ENCODE data around the gene ARMC10.

ARMC10 gene

DNA sequence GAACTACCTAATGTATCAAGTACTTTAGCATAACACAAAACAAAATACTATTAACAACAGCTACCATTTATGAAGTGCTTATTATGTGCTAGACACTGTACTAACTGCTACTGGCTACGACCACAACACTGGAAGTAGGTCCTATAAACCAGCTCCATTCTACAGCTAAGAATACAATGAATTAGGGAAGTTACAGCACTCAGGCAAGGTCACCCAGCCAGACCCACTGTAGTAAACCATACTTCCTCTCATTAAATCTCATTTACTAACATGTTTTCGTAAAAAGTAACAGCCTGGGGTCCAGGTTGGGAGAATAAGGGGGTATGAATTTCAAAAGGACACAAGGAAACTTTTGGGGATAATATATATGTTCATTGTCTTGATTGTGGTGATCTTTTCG, 48.6 kb downstream of the ARMC10 start:
- Histone ChIP-seq H3K36me3 (replicated peaks) (no peaks in the 10 kb centered on the region), H3K27ac (no peak overlapping the region), H3K4me3 (ENCODE audit: low read depth, low read length) (no peak overlapping the region), H3K27me3 (replicated peaks) (no peaks in the 10 kb centered on the region)
- no peak for DNase-seq
- in situ Hi-C loops (cut with HindIII; ENCODE audit: low pct_ligation_motif_present, low sequenced_read_pairs): no loop called here
- TF ChIP-seq, protein P1, sequence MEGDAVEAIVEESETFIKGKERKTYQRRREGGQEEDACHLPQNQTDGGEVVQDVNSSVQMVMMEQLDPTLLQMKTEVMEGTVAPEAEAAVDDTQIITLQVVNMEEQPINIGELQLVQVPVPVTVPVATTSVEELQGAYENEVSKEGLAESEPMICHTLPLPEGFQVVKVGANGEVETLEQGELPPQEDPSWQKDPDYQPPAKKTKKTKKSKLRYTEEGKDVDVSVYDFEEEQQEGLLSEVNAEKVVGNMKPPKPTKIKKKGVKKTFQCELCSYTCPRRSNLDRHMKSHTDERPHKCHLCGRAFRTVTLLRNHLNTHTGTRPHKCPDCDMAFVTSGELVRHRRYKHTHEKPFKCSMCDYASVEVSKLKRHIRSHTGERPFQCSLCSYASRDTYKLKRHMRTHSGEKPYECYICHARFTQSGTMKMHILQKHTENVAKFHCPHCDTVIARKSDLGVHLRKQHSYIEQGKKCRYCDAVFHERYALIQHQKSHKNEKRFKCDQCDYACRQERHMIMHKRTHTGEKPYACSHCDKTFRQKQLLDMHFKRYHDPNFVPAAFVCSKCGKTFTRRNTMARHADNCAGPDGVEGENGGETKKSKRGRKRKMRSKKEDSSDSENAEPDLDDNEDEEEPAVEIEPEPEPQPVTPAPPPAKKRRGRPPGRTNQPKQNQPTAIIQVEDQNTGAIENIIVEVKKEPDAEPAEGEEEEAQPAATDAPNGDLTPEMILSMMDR (IDR thresholded peaks at IDR 0.05; ENCODE audit: low read depth, low read length, missing control alignments): no peak

DNA sequence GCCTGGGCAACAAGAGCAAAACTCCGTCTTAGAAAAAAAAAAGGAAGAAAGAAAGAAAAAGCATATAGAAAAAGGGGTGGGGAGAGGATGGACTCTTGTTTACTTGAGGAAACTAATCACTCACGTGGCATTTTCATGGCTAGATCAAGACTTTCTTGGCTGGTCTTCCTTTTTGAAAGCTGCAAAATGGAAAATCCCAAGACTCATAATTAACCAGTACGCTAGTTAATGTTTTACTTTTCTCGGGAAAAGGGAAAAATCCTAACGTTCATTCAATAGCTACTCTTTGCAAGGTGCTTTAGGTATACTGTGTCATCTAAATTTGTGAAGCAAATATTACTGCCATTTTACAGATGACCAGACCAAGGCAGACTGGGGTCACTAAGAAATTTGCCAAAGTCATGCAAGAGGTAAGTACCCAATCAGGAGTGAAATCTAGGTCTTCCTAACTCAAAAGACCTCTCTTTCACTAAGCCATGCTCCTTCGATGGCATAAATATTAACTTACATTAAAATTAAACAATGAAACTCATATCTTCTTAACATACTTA, 49.6 kb downstream of the ARMC10 start:
- in situ Hi-C loops (cut with HindIII; ENCODE audit: low pct_ligation_motif_present, low sequenced_read_pairs): no loop called here
- H3K36me3 ChIP-seq (replicated peaks): no peaks in the 10 kb centered on the region

DNA sequence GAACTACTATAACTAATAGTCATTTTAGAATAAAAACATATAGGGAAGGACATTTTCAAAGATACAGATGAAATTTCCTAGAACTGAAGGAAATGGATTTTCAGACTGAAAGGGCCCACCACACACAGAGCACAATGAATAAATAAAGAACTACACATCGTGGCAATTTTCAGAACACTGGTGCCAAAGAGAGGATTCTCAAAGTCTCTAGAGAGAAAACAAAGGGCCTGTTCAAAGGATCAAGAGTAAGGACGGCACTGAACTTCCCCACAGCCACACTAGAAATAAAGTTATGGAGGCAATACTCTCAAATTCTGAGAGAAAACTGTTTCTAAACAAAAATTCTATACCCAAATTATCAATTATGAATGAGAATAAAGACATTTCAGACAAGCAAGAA, 52.1 kb downstream of the ARMC10 start:
- no peak for DNase-seq
- TF ChIP-seq, protein P1 (IDR thresholded peaks at IDR 0.05; ENCODE audit: low read depth, low read length, missing control alignments): no peak
- Histone ChIP-seq H3K27ac (no peak overlapping the region), H3K27me3 (replicated peaks) (no peaks in the 10 kb centered on the region), H3K4me3 (ENCODE audit: low read depth, low read length) (no peak overlapping the region), H3K36me3 (replicated peaks) (no peaks in the 10 kb centered on the region)
- in situ Hi-C loops (cut with HindIII; ENCODE audit: low pct_ligation_motif_present, low sequenced_read_pairs): no loop called here

More for the DNA sequence above, 49.6 kb downstream of the ARMC10 start:
- Histone ChIP-seq H3K27ac (no peak overlapping the region), H3K4me3 (ENCODE audit: low read depth, low read length) (no peak overlapping the region), H3K27me3 (replicated peaks) (no peaks in the 10 kb centered on the region)
- TF ChIP-seq, protein P1 (IDR thresholded peaks at IDR 0.05; ENCODE audit: low read depth, low read length, missing control alignments): no peak
- DNase-seq: no peak

DNA sequence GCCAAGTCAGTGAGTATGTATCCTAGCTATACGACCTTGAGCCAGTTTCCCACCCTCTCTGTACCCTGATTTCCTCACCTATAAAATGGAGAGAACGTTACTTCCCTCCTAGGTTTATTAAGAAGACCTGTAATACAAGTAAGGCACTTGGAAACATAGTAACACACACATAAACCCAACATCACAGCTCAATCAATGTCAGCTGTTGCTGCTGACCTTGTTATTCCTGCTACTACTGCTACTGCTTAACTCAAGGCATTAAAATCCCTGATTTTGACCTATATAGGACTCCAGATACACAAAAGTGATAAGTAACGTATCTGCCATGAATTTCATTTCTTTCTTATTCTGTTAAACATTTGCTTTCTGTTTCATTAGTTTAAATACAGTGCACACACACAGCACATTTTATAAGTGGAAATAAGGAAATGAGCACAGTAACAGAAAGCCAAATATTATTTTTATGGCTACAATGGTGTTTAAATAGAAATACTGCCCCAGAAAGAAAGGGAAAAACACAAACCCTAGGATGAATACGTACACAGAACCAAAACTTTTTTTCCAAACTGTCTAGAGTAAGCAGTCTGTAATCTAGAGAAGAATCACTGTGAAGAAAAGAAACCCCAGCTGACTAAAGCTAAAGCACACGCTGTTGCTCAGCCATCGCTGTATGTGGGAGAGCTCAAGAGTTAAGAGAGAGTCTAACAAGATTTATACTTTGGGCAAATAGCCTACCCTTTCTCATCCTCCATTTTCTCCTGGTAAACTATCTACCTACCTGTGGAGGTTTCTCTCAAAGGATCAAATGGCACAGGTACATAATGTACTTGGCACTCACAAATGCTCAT, 55.0 kb downstream of the ARMC10 start:
- H3K27ac ChIP-seq: no peak overlapping the region
- TF ChIP-seq, protein P1 (IDR thresholded peaks at IDR 0.05; ENCODE audit: low read depth, low read length, missing control alignments): no peak
- no peaks in the 10 kb centered on the region for H3K36me3 ChIP-seq (replicated peaks)
- no peaks in the 10 kb centered on the region for H3K27me3 ChIP-seq (replicated peaks)
- DNase-seq: no peak
- no peak overlapping the region for H3K4me3 ChIP-seq (ENCODE audit: low read depth, low read length)
- in situ Hi-C loops (cut with HindIII; ENCODE audit: low pct_ligation_motif_present, low sequenced_read_pairs): no loop called here

DNA sequence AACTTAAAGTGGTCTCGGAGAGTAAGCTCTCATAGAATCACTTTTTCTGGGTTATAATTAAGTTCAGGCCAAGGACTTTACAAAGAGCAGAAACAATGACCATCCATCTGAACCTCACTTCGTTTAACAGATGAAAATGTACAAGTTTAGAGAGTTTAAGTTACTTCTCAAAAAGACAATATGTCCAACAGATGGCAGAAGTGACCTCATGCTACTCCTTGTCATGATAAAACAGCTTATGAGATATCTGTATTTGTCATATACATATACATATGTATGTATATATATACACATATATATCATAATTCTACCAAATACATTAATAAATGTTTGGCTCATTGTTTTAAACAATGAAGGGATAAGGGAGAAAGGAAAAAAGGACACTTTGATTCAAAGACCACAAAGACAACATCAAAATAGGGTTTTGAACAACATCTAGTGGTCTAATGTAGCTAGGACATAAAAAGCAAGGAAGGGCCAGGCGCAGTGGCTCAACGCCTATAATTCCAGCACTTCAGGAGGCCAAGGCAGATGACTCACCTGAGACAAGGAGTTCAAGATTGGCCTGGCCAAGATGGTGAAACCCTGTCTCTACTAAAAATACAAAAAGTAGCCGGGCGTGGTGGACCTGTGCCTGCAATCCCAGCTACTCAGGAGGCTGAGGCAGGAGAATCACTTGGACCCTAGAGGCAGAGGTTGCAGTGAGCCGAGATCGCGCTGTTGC, 56.1 kb downstream of the ARMC10 start:
- no peak for DNase-seq
- Histone ChIP-seq H3K4me3 (ENCODE audit: low read depth, low read length) (no peak overlapping the region), H3K27ac (no peak overlapping the region), H3K27me3 (replicated peaks) (no peaks in the 10 kb centered on the region), H3K36me3 (replicated peaks) (no peaks in the 10 kb centered on the region)
- TF ChIP-seq, protein P1 (IDR thresholded peaks at IDR 0.05; ENCODE audit: low read depth, low read length, missing control alignments): no peak
- in situ Hi-C loops (cut with HindIII; ENCODE audit: low pct_ligation_motif_present, low sequenced_read_pairs): no loop called here
